Airway epithelial cell (primary cell): ENCODE data around the gene BCL7A. TPM values are rescaled to one million over a fixed set of nuclear protein-coding genes. Genes with fewer than 3 reads are reported as not detected.

Experiments used
- total RNA-seq: library from RNA; depleted of rRNA; stranded (reverse); fragments of >200 nt; gene quantifications from 2 replicates; pipeline ENCODE4 v1.2.3, GENCODE V29; 2015

The BCL7A gene
- 19.3 and 25.4 TPM in 2 replicates for total RNA-seq

DNA sequence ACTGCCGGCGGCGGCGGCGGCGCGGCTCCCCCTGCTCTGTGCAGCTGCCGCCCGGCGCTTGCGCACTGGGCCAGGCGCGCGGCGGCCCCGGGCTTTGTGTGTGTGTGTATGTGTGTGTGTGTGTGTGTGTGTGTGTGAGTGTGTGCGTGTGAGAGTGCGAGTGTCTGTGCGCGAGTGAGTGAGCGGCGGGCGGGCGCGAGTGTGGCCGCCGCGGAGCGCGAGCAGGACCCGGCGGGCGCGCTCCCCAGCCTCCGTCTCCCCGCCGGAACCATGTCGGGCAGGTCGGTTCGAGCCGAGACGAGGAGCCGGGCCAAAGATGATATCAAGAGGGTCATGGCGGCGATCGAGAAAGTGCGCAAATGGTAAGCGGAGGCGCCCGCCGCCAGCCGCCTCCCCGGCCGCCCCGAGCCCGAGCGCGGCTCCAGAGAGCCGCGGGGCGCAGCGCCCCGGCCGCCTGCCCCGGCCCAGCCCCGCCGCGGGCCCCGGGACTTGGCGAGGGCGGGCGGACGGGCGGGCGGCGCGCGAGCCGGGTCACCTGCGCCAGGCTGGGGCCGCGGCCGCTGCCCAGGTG lies at the start of gene BCL7A:
Gene BCL7A, plus strand, starts transcription at position 63 of the 571 bp plus-strand sequence. Its CDS starts 208 bp downstream, at position 271.

DNA sequence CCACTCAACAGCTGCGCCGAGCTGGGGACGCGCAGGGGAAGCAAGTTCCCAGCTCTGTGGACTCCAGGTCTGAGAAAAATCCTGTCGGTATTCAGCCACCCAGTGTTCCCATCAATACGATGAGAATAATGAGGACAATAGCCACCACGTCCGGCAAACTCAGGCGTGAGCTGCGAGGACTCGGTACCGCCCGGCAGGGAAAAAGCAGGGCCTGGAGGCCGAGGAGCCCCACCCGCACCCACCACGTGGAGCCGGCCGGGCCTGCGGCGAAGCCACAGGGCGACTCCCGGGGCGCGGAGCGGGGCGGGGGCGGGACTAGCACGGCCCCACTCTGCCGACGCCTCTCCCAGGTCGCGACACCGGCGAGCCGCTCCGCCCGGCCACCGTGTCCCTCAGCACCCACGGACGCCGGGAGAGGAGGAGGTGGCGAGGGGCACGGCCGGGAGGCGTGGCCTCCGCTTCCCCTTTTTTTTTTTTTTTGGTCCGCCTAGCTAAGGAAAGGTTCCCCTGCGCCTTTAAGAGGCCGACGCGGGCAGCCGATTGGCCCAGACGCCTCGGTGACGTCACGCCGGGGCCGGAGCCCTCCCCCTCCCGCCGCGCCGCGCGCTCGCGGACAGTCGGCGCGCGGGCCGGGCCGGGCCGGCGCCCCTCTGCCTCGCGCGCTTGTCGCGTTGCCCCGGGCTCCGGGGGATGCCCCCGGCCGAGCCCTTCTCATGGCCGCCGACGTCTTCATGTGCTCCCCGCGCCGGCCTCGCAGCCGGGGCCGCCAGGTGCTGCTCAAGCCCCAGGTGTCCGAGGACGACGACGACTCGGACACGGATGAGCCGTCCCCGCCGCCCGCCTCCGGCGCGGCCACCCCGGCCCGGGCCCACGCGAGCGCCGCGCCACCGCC lies 56.7 kb downstream of the BCL7A start, which contains the start of gene MLXIP:
Gene MLXIP, plus strand, starts transcription at position 616 of the 892 bp plus-strand sequence. Its CDS starts 98 bp downstream, at position 714.

Other genes with a start within 250 kb of the BCL7A start
- 25.2 and 51.3 TPM in 2 replicates for gene RHOF, start 228.2 kb upstream of the BCL7A start, total RNA-seq
- 3.9 and 6.1 TPM in 2 replicates for gene SETD1B, start 217.9 kb upstream of the BCL7A start, total RNA-seq
- gene HPD, start 163.0 kb upstream of the BCL7A start, total RNA-seq: not detected in 2 replicates
- 81.9 and 95.9 TPM in 2 replicates for gene PSMD9, start 133.1 kb upstream of the BCL7A start, total RNA-seq
- gene CFAP251, start 103.3 kb upstream of the BCL7A start, total RNA-seq: 32.1 and 37.9 TPM in 2 replicates
- 7.9 and 15.2 TPM in 2 replicates for gene MLXIP, start 56.9 kb downstream of the BCL7A start, total RNA-seq
- not detected in 2 replicates for gene IL31, start 152.3 kb downstream of the BCL7A start, total RNA-seq
- not detected in 2 replicates for gene LRRC43, start 161.2 kb downstream of the BCL7A start, total RNA-seq
- 2.7 and 3.4 TPM in 2 replicates for gene B3GNT4, start 181.8 kb downstream of the BCL7A start, total RNA-seq
- 58.1 and 77.1 TPM in 2 replicates for gene DIABLO, start 204.2 kb downstream of the BCL7A start, total RNA-seq
- 11.0 and 16.0 TPM in 2 replicates for gene VPS33A, start 244.6 kb downstream of the BCL7A start, total RNA-seq